Measurements from ENCODE around the gene RNF40.

GRCh38 chr16:30744183-30744582 is 17.9 kb upstream of the RNF40 start:
- TF ChIP-seq ZNF274 (IDR thresholded peaks at IDR 0.05; ENCODE audit: low read depth, low read length) (no peak), ZBTB33 (IDR thresholded peaks at IDR 0.05; ENCODE audit: extremely low read depth, insufficient replicate concordance, low read length) (no peak), YY1 (IDR thresholded peaks at IDR 0.05; ENCODE audit: extremely low read depth, insufficient replicate concordance, low read depth, low read length) (no peak), CTCF (IDR thresholded peaks at IDR 0.05 in 2 of 3, conservative IDR thresholded peaks at IDR 0.05 in 1 of 3; ENCODE audit: borderline replicate concordance in 1 of 3, insufficient read depth in 1 of 3, low read depth in 2 of 3, low read length in 2 of 3) (no peak), ELF1 (IDR thresholded peaks at IDR 0.05; ENCODE audit: borderline replicate concordance, low read depth) (no peak), POLR2A (IDR thresholded peaks at IDR 0.05; ENCODE audit: borderline replicate concordance, extremely low read depth, insufficient read depth, insufficient read length) (no peak), ZFX (IDR thresholded peaks at IDR 0.05) (no peak), EZH2 (IDR thresholded peaks at IDR 0.05) (no peak), CEBPB (IDR thresholded peaks at IDR 0.05; ENCODE audit: low read depth) (no peak), SIN3A (IDR thresholded peaks at IDR 0.05; ENCODE audit: low read depth) (no peak), REST (IDR thresholded peaks at IDR 0.05; ENCODE audit: low read depth) (no peak), EZH2phosphoT487 (IDR thresholded peaks at IDR 0.05; ENCODE audit: borderline replicate concordance) (no peak), SRF (IDR thresholded peaks at IDR 0.05; ENCODE audit: low read depth) (no peak), POLR2AphosphoS5 (IDR thresholded peaks at IDR 0.05; ENCODE audit: low read depth, low read length) (no peak)
